HG02870 (cell line): Measurements from ENCODE around the gene GOLGA6C.
"Not testable (repeated sequence)": the region's sequence is repeated elsewhere in the genome, so short reads cannot be mapped to it uniquely, and the experiment has no call there.

ENCODE experiments used
- ATAC-seq: cut with Tn5 transposase; IDR thresholded peaks from one replicate; pipeline ENCODE4 v1.9.1; 2021; ENCODE audit warnings: mild to moderate bottlenecking, moderate library complexity; ENCODE audit not compliant: unreplicated experiment

GOLGA6C gene

DNA sequence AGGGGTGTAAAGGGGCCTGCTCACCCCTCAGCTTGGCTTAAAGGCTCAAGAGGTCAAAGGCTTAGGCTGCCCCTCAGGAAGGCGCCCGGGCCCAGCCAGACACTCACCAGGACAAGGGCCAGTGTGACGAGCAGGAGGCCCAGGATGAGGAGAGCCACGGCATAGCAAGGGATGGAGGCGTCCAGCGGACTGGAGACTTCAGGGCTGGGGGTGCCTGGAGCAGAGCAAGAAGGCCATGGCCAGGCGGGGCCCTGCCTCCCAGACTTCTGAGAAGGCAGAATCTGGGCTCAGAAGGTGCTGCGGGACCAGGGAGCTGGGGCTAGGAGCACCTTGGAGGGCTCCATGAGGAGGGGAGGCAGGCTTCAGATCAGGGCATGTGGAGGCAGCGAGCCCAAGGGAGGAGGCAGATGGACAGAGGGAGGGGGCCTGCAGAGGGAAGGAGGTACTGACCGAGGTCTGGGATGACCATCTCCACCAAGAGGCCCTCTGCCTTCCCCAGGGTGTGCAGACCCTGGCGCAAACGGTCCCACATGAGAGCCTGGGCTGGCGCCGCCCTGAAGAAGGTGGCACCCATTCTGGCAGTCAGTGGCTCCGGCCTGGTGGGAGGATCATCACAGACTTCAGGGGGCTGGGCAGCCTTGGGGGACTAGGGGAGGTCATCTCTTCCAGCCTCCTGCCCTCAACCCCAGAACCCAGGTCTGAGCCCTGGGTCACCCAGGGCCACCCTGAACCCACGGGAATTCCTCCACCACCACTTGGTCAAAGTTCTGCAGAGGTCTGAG is 32.0 kb upstream of the GOLGA6C start:
- ATAC-seq = no peak

- ATAC-seq = not testable (repeated sequence)
Measured at GRCh38 chr15:75227112-75227511, 31.0 kb upstream of the GOLGA6C start.

GRCh38 chr15:75227663-75228280 is 30.4 kb upstream of the GOLGA6C start:
- ATAC-seq = no peak

DNA sequence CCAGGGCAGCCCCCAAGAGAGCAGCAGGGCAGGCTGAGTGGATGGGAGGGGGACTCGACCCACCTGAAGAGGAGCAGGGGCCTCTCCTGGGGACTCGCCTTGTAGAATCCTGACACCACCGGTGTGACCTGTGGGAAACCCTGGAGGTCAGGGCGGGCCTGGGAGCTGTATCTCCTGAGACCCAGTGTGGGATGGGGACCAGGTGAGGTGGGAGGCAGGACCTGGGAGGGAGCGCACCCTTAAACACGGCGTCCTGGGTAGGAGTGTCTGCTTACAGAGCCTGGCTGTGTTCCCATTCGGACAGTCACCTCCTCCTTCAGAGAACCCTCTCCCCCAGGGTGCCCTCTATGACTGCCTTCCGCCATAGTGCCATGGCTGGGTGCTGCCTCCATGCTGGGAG is 29.3 kb upstream of the GOLGA6C start:
- no peak for ATAC-seq

DNA sequence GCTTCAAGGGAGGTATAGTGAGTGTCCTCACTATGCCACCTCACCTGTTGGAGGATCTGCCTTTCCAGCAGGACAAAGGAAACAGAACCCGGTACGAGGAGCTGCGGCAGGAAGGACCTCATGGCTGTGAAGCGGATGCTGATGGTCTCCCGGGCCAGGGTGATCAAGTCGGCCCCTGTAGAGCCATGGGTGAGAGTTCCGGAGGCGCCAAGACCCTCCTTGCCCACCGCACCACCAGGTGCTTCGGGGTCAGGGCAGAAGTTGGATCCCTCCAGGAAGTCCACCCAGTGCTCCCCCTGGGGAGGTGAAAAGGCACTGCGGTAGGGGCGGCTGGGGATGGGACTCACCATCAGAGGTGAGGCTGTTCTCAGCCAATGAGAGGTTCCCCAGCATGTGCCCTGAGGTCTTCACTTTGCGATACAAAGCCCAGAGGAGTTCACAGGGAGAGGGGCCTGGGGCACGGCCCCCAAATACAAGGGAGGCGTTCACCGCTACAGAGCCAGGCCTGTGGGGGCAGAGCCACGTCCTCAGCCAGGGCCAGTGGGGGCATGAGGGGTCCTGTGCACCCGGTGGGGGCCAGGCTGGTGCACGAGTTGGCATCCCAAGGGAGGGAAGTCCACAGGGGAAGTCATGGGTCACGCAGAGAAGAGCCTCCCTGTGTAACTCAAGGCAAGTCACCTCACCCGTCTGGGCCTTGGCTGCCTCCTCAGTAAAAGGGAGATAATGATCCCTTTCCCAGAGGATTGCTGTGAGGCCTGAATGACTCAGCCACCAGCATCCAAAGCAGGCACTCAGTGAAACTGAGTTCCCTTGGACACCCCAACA is 28.7 kb upstream of the GOLGA6C start:
- ATAC-seq = no peak

GRCh38 chr15:75230016-75230343 is 28.2 kb upstream of the GOLGA6C start:
- ATAC-seq = no peak

GRCh38 chr15:75230551-75231371 is 27.4 kb upstream of the GOLGA6C start:
- ATAC-seq = no peak

DNA sequence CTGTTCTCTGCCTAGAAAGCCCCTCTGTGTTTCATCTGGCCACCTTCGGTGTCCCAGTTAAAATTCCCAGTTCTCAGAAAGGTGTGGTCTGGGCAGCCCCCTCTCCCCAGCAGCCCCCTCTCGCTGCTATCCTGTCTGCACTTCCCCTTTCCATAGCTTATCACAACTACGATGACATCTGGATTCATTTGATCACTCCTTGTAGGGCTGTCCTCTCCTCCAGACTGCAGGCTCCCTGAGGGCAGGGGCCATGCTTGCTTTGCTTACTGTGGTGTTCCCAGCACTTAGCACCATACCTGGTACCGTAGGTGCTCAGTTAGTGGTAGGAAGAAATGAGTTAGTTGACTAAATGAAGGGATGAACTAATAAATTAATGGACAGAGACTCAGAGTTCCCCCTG is 26.3 kb upstream of the GOLGA6C start:
- no peak for ATAC-seq

GRCh38 chr15:75232252-75232813 is 25.8 kb upstream of the GOLGA6C start:
- ATAC-seq = no peak

GRCh38 chr15:75232826-75233503 is 25.2 kb upstream of the GOLGA6C start:
- ATAC-seq = no peak

DNA sequence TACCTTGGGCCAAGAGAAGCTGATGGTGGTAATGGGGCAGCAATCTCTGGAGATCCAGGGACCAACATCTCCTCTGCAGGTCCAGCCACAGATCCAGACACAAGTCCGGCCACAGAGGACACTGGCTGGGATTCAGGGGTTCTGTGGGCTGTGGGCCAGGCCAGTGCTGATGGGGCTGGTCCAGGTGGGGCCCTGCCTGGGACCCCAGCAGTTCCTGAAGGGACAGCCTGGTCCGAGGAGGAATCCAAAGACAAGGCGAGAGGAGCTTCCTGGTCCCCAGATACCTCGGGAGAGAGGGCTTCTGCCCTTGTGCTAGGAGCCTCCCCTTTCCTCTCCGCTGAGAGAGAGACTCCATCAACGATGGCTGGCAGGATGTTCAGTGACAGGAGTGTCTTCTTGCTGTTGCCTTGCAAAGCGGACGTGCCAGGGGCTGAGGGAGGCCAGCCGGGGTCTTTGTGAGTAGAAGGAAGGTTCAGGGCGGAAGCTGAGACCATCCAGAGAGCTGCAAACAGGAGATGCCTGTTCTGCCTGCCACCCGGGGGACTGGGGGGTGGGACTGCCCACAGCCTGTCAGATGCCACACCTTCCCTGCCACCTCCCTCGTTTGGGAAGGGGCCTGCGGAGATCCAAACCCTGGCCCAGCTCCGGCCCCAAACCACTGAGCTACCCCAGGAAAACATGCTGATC is 24.5 kb upstream of the GOLGA6C start:
- no peak for ATAC-seq

DNA sequence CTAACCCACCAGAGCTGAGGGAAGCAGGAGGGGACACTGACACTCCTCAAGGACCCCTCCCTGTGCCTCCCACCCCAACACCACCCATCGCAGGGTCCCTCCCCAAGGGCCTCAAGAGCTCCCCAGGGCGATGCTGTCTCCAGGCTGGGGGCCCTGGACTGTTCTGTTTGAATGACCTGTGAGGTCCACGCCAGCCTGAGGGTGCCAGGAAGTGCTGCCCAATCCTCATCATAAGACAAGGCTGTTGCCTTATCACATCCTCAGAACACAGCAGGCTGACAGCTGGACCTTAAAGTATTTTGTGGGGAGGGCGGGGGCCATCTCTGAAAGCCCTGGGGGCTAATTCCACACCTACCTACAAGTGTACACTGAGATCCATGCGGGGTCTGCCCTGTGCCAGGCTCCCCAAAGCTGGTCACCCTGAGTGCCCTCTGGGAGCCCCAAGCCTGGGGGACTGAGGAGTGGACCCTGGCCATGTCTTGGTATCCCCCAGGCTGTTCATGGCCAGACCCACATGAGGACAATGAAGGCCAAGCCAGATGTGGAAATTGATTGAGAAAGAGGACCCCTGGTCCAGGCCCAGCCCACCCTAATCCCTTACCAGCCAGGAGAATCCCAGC is 23.8 kb upstream of the GOLGA6C start:
- ATAC-seq = no peak

DNA sequence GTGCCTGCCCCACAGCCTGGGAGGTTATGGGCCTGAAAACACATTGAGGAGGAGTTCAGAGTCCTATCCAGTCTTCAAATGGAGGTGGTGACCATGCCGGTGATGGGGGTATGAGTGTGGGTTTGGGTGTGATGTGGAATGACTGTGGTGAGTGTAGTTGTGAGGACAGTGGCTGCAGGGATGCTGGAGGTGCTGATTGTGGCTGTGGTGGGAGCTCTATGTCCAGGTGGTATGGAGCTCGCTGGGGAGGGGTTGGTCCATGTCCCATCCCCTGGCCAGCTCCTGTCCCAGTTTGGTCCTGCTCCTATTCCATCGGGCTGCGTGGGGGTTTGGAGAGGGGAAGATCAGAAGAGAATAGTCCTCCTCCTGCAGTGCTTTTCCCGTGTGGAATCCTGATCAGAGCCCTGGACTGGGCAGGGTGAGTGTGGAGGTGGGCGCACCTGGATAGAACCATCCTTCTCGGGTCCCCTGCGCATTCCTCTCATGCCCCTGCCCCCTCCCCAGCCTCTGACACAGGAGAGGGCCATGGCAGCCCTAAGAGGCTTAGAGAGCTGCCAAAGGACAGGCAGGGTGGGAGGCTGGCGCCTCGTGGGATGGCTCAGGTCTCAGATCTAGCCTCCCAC is 23.0 kb upstream of the GOLGA6C start:
- ATAC-seq = no peak

- no peak for ATAC-seq
Measured at GRCh38 chr15:75235760-75236729, 22.1 kb upstream of the GOLGA6C start.

GRCh38 chr15:75237316-75237982 is 20.7 kb upstream of the GOLGA6C start:
- no peak for ATAC-seq

GRCh38 chr15:75238150-75238549 is 20.0 kb upstream of the GOLGA6C start:
- ATAC-seq = no peak

DNA sequence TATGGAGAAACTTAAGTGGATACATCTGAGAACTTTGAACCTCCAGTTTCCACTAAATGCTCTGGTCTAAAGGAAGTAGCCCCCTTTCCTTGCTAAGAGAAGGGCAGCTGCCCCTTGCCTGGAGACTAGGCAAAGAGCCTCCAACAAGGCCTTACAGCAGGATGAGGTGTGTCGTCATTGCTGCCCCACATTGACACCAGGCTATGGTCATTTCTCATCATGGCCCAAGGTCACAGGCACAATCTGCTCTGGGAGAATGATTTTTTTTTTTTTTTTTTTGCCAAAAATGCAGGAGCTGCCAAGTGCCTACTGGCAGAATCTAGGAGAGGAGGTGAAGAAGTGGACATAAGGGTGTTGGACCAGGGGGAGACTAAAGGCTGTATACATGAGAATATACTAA is 12.4 kb upstream of the GOLGA6C start:
- ATAC-seq = not testable (repeated sequence)
